GM23338 (cell line): Measurements from ENCODE around the gene GRIA2. TPM values are rescaled to one million over a fixed set of nuclear protein-coding genes. Genes with fewer than 3 reads are reported as not detected.

ENCODE experiments used
- ATAC-seq: fragments of 200-7000 bp; cut with Tn5 transposase; 3 replicates; pipeline ENCODE4 v1.9.1; 2020
- DNase-seq: peaks from one replicate; pipeline ENCODE4 v3.0.0-alpha.2; 2015; ENCODE audit warnings: low spot score
- H2AFZ ChIP-seq: fragments of 200-600 bp; sonication (generic); 2 replicates; pipeline ENCODE4 v1.8.0; 2016; ENCODE audit warnings: antibody characterized with exemption, mild to moderate bottlenecking, moderate library complexity
- H3F3A ChIP-seq: fragments of 200-600 bp; sonication (generic); replicated peaks from 2 replicates; pipeline ENCODE4 v1.8.0; 2017; ENCODE audit warnings: antibody characterized with exemption, mixed run types, low read depth
- H3K27ac ChIP-seq: fragments of 200-600 bp; sonication (generic); 2 replicates; pipeline ENCODE4 v1.6.1; 2016; ENCODE audit warnings: low read depth
- H3K27me3 ChIP-seq: fragments of 200-600 bp; sonication (generic); 2 replicates; pipeline ENCODE4 v1.8.0; 2016; ENCODE audit warnings: mild to moderate bottlenecking, mixed run types, moderate library complexity; ENCODE audit not compliant: insufficient read depth
- H3K36me3 ChIP-seq: fragments of 200-600 bp; sonication (generic); 2 replicates; pipeline ENCODE4 v1.8.0; 2016; ENCODE audit warnings: mild to moderate bottlenecking; ENCODE audit not compliant: insufficient read depth
- H3K4me1 ChIP-seq: fragments of 200-600 bp; sonication (generic); 2 replicates; pipeline ENCODE4 v1.8.0; 2016; ENCODE audit warnings: mild to moderate bottlenecking, moderate library complexity; ENCODE audit not compliant: insufficient read depth
- H3K4me2 ChIP-seq: fragments of 200-600 bp; sonication (generic); 2 replicates; pipeline ENCODE4 v1.7.1; 2017; ENCODE audit warnings: mixed run types
- H3K4me3 ChIP-seq: fragments of 200-600 bp; sonication (generic); 2 replicates; pipeline ENCODE4 v1.6.1; 2016; ENCODE audit warnings: mixed run types
- H3K79me2 ChIP-seq: fragments of 200-600 bp; sonication (generic); replicated peaks from 2 replicates; pipeline ENCODE4 v1.8.0; 2017; ENCODE audit warnings: mild to moderate bottlenecking; ENCODE audit not compliant: insufficient read depth
- H3K9me2 ChIP-seq: fragments of 200-600 bp; sonication (generic); 2 replicates; pipeline ENCODE4 v1.8.0; 2017; ENCODE audit not compliant: insufficient read depth
- H4K20me1 ChIP-seq: fragments of 200-600 bp; sonication (generic); replicated peaks from 2 replicates; pipeline ENCODE4 v1.8.0; 2017; ENCODE audit warnings: mild to moderate bottlenecking; ENCODE audit not compliant: insufficient read depth
- H3K27ac Mint-ChIP-seq: 2 replicates; pipeline ENCODE4 v1.8.0; 2020; ENCODE audit warnings: inconsistent platforms, mild to moderate bottlenecking, moderate library complexity, mixed read lengths
- H3K27me3 Mint-ChIP-seq: 3 replicates; pipeline ENCODE4 v1.8.0; 2022; ENCODE audit warnings: low read depth, mild to moderate bottlenecking, moderate library complexity, mixed read lengths, inconsistent platforms; ENCODE audit not compliant: insufficient read depth, poor library complexity
- H3K36me3 Mint-ChIP-seq: 3 replicates; pipeline ENCODE4 v1.8.0; 2021; ENCODE audit warnings: low read depth, mild to moderate bottlenecking, inconsistent platforms, moderate library complexity, mixed read lengths
- H3K4me1 Mint-ChIP-seq: 3 replicates; pipeline ENCODE4 v1.8.0; 2020; ENCODE audit warnings: mild to moderate bottlenecking, inconsistent platforms, mixed read lengths
- H3K4me3 Mint-ChIP-seq: 3 replicates; pipeline ENCODE4 v1.8.0; 2021; ENCODE audit warnings: moderate library complexity, mild to moderate bottlenecking, inconsistent platforms, mixed read lengths
- H3K9me3 Mint-ChIP-seq: 3 replicates; pipeline ENCODE4 v1.8.0; 2020; ENCODE audit warnings: moderate library complexity, mild to moderate bottlenecking, inconsistent platforms, mixed read lengths
- EZH2 ChIP-seq: fragments of 200-600 bp; sonication (generic); IDR thresholded peaks from one replicate; pipeline ENCODE4 v1.8.0; 2017; ENCODE audit warnings: antibody characterized with exemption, mild to moderate bottlenecking, low read depth; ENCODE audit not compliant: unreplicated experiment
- EZH2phosphoT487 ChIP-seq: fragments of 200-600 bp; sonication (generic); IDR thresholded peaks from one replicate; pipeline ENCODE4 v1.8.1; 2018; ENCODE audit warnings: antibody characterized with exemption; ENCODE audit not compliant: unreplicated experiment
- polyA plus RNA-seq: library from polyadenylated mRNA; unstranded; fragments of >200 nt; fragmentation: Nextera tagmentation; extraction: Ambion mirVana; gene quantifications from 2 replicates; pipeline ENCODE4 v1.2.1, GENCODE V29; 2016
- total RNA-seq: library from RNA; depleted of rRNA; stranded (reverse); fragments of >200 nt; shearing (Covaris generic); gene quantifications from 2 replicates; pipeline ENCODE4 v1.2.3, GENCODE V29; 2014
- TF ChIP-seq, protein P1 (sequence below): IDR thresholded peaks from one replicate; pipeline ENCODE4 v1.6.1; 2018; ENCODE audit warnings: antibody characterized with exemption; ENCODE audit not compliant: unreplicated experiment
- TF ChIP-seq, protein P2 (sequence below), 2 experiments: fragments of 200-600 bp in 1 of 2; sonication (generic) in 1 of 2; conservative IDR thresholded peaks; 2 replicates each; pipeline versions ENCODE4 v1.5.1 to v1.6.1; 2016 to 2017; ENCODE audit warnings: antibody characterized with exemption in 2 of 2, low read depth in 2 of 2, mild to moderate bottlenecking in 2 of 2, moderate library complexity in 1 of 2

GRIA2 gene
- total and polyA plus RNA-seq, 2 experiments from 2014 or later, result not detected

DNA sequence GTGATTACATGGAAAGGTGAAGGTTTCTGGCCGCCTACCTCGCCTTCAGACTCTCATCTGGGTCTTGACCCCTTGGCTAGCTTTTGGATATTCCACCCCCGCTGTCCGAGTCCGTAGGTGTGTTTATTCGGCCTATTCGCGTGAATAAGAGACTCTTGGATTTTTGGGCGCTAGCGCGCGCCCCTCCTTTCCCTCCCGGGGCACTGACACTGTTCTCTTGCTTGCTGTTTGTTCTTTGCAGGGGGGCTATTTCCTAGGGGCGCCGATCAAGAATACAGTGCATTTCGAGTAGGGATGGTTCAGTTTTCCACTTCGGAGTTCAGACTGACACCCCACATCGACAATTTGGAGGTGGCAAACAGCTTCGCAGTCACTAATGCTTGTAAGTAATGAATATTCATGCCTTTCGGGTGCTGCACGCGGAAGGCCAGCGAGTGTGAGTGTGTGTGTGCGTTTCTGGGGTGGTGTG lies 932 bp downstream of the GRIA2 start:
- no peaks in the 10 kb centered on the region for H3F3A ChIP-seq
- H3K36me3 ChIP-seq, result no peaks in the 10 kb centered on the region
- H3K27me3 ChIP-seq, result peaks cover 70% of the 10 kb centered on the region
- no peak; the same call in 2 of the 3 replicates for ATAC-seq
- H4K20me1 ChIP-seq, result peaks cover 7% of the 10 kb centered on the region
- peaks cover 18% of the 10 kb centered on the region for H3K4me1 ChIP-seq
- DNase-seq, result peak; percentile 34
- no peaks in the 10 kb centered on the region for H3K9me2 ChIP-seq
- Mint-ChIP-seq H3K36me3 (no peaks in the 10 kb centered on the region), H3K27me3 (peaks cover 45% of the 10 kb centered on the region), H3K27ac (no peak overlapping the region), H3K4me1 (peaks cover 12% of the 10 kb centered on the region), H3K9me3 (no peaks in the 10 kb centered on the region), H3K4me3 (peak overlapping the region; percentile 86)
- H3K4me2 ChIP-seq, result peak overlapping the region; percentile 88
- no peaks in the 10 kb centered on the region for H3K79me2 ChIP-seq
- peak overlapping the region; percentile 77 for H3K4me3 ChIP-seq
- TF ChIP-seq EZH2 (peak; percentile 68), EZH2phosphoT487 (no peak)
- TF ChIP-seq, protein P1, sequence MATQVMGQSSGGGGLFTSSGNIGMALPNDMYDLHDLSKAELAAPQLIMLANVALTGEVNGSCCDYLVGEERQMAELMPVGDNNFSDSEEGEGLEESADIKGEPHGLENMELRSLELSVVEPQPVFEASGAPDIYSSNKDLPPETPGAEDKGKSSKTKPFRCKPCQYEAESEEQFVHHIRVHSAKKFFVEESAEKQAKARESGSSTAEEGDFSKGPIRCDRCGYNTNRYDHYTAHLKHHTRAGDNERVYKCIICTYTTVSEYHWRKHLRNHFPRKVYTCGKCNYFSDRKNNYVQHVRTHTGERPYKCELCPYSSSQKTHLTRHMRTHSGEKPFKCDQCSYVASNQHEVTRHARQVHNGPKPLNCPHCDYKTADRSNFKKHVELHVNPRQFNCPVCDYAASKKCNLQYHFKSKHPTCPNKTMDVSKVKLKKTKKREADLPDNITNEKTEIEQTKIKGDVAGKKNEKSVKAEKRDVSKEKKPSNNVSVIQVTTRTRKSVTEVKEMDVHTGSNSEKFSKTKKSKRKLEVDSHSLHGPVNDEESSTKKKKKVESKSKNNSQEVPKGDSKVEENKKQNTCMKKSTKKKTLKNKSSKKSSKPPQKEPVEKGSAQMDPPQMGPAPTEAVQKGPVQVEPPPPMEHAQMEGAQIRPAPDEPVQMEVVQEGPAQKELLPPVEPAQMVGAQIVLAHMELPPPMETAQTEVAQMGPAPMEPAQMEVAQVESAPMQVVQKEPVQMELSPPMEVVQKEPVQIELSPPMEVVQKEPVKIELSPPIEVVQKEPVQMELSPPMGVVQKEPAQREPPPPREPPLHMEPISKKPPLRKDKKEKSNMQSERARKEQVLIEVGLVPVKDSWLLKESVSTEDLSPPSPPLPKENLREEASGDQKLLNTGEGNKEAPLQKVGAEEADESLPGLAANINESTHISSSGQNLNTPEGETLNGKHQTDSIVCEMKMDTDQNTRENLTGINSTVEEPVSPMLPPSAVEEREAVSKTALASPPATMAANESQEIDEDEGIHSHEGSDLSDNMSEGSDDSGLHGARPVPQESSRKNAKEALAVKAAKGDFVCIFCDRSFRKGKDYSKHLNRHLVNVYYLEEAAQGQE, result peak; percentile 4
- H3K27ac ChIP-seq, result no peak overlapping the region
- H2AFZ ChIP-seq, result peak overlapping the region; percentile 100

DNA sequence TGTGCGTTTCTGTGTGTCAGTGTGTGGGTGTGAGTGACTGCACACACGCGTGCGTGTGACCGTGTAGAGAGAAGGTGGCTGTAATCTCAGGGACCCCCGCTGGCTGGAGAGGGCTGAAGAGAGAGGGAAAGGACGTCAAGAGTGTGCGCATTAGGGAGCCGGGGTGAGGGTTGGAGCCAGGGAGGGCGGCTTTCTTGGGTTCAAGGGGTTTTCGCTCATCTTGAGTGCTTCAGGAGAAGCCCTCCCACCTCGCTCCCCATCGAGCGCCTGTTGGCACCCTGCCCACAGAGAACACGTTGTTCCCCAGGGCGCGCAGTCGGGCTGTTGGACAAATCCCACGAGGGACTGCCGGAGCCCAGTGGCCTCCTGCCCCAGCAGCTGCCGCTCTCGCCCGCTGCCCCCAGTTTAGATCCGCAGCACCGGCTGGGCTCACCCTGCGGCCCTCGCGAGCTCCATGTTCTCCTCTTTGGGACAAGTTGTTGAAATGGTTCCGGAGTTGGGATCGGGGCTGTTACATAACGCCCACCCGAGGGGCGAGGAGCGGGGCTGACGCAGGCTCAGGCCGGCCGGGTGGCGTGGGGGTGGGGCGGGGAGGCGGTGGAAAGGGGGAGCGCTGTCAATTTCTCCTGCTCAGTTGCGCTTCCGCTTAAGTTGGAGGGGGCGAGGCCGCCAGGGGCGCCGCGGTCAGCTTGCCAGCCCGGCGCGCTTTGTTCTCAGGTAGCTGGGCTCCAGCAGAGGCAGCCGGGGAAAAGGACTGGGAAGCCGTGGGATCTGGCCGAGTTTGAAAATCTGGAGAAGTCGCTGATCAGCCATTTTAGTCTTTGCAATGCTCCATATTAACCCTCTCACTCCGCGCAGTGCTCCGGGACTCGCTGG lies 1.6 kb downstream of the GRIA2 start:
- ATAC-seq (peak; percentile 76), DNase-seq (peak; percentile 88)
- H3K4me1 ChIP-seq, result peaks cover 18% of the 10 kb centered on the region
- H3K27ac Mint-ChIP-seq, result no peak overlapping the region
- no peaks in the 10 kb centered on the region for H3F3A ChIP-seq
- H3K9me3 Mint-ChIP-seq, result no peaks in the 10 kb centered on the region
- peaks cover 70% of the 10 kb centered on the region for H3K27me3 ChIP-seq
- peaks cover 7% of the 10 kb centered on the region for H4K20me1 ChIP-seq
- H3K36me3 ChIP-seq, result no peaks in the 10 kb centered on the region
- peak overlapping the region; percentile 100 for H2AFZ ChIP-seq
- peak overlapping the region; percentile 86 for H3K4me3 Mint-ChIP-seq
- H3K27ac ChIP-seq, result no peak overlapping the region
- no peaks in the 10 kb centered on the region for H3K79me2 ChIP-seq
- TF ChIP-seq EZH2phosphoT487, result no peak
- TF ChIP-seq, protein P1, result peak; percentile 2
- TF ChIP-seq, protein P2, sequence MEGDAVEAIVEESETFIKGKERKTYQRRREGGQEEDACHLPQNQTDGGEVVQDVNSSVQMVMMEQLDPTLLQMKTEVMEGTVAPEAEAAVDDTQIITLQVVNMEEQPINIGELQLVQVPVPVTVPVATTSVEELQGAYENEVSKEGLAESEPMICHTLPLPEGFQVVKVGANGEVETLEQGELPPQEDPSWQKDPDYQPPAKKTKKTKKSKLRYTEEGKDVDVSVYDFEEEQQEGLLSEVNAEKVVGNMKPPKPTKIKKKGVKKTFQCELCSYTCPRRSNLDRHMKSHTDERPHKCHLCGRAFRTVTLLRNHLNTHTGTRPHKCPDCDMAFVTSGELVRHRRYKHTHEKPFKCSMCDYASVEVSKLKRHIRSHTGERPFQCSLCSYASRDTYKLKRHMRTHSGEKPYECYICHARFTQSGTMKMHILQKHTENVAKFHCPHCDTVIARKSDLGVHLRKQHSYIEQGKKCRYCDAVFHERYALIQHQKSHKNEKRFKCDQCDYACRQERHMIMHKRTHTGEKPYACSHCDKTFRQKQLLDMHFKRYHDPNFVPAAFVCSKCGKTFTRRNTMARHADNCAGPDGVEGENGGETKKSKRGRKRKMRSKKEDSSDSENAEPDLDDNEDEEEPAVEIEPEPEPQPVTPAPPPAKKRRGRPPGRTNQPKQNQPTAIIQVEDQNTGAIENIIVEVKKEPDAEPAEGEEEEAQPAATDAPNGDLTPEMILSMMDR (conservative IDR thresholded peaks at IDR 0.05; ENCODE audit: low read depth in 2 of 2), result peak; percentile 17 to 24; a peak in 3 of 4 replicates
- no peaks in the 10 kb centered on the region for H3K9me2 ChIP-seq
- H3K4me1 Mint-ChIP-seq, result peaks cover 12% of the 10 kb centered on the region
- peak overlapping the region; percentile 77 for H3K4me3 ChIP-seq
- H3K4me2 ChIP-seq, result peak overlapping the region; percentile 88
- H3K36me3 Mint-ChIP-seq, result no peaks in the 10 kb centered on the region
- peaks cover 45% of the 10 kb centered on the region for H3K27me3 Mint-ChIP-seq
